COLO829 (cell line): ENCODE data around the gene XKR7.
"Not testable (repeated sequence)": the region's sequence is repeated elsewhere in the genome, so short reads cannot be mapped to it uniquely, and the experiment has no call there.

Source experiments
- DNase-seq: peaks from one replicate; pipeline ENCODE4 v3.0.0; 2012; ENCODE audit warnings: low spot score

Gene XKR7, protein sequence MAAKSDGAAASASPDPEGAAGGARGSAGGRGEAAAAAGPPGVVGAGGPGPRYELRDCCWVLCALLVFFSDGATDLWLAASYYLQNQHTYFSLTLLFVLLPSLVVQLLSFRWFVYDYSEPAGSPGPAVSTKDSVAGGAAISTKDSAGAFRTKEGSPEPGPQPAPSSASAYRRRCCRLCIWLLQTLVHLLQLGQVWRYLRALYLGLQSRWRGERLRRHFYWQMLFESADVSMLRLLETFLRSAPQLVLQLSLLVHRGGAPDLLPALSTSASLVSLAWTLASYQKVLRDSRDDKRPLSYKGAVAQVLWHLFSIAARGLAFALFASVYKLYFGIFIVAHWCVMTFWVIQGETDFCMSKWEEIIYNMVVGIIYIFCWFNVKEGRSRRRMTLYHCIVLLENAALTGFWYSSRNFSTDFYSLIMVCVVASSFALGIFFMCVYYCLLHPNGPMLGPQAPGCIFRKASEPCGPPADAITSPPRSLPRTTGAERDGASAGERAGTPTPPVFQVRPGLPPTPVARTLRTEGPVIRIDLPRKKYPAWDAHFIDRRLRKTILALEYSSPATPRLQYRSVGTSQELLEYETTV

DNA sequence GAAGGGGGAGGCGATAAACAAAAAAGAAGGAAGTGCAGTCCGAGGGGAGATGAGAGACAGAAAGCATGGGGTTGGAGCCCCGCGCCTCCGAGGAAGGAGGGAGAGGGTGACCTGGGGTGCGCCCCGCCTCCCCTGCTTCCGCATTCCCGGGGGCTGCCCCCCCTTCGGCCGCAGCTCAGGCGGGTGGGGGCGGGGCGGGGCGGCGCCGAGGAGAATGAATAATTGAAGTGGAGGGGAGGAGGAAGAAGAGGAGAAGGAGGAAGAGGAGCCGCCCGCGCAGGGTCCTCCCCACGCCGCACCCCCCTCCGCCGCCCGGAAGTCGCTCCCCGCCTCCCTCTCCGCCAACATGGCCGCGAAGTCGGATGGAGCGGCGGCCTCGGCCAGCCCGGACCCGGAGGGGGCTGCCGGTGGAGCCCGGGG lies at the start of gene XKR7:
Gene XKR7, plus strand, starts transcription at position 322 of the 420 bp plus-strand sequence. Its CDS starts 25 bp downstream, at position 347.
- DNase-seq, result no peak

DNA sequence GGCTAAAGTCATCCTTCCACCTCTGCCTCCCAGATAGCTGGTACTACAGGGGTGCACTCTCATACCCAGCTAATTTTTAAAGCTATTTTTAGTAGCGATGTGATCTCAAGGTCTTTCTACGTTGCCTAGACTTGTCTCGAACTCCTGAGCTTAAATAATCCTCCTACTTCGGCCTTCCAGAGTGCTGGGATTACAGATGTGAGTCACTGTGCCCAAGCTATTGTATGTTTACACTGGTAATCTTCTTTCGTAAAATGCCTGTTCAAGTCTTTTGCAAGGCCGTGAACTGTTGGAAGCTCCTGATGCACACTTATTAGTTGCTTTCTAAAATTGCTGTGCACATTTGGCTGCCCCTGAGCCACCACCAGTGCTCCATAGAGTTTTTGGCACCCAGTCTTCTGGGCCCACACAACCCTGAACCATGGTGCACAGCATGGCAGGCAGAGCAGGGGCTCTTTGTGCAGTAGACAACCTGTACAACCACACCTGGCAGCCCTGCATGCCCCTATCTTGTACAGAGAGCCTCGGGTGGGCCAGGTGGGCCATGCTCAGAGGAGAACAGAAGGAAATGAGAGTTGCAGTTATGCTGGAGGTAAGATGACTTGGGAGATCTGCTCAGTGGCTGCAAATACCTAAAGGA lies 49.4 kb upstream of the XKR7 start:
- no peak for DNase-seq

DNA sequence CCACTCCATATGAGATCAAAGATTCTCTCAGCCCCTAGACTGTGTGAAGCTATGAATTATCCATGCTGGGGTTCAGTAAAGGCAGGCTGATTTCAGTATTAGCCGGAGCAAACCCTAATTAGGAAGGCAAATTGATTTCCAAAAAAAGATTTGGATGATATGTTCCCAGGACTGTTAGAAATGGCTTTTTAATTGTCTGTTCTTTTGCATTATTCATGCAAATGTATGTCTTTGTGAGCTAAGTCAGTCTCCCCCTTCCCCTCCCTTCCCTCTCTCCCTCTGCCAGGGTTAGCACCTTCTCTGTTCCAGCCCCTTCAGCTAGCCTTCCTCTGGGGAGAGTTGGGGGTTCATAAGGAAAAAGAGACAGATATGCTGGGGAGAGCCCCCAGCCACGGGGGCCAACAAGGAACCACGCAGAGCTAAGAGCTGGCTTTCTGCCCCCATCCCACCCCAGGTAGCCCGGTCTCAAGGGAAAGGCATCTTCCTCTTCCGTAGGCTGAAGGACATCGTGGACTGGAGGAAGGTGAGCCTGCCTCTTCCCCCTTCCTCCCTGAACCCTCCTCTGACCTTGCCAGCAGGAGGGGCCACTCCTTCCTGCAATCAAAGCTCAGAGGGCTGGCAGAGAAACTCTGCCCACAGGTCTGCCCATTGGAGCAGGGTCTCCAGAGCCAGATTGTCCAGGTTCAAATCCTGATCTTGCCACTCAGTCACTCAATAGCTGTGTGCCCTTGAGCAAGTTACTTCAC lies 48.4 kb upstream of the XKR7 start:
- DNase-seq, result no peak

DNA sequence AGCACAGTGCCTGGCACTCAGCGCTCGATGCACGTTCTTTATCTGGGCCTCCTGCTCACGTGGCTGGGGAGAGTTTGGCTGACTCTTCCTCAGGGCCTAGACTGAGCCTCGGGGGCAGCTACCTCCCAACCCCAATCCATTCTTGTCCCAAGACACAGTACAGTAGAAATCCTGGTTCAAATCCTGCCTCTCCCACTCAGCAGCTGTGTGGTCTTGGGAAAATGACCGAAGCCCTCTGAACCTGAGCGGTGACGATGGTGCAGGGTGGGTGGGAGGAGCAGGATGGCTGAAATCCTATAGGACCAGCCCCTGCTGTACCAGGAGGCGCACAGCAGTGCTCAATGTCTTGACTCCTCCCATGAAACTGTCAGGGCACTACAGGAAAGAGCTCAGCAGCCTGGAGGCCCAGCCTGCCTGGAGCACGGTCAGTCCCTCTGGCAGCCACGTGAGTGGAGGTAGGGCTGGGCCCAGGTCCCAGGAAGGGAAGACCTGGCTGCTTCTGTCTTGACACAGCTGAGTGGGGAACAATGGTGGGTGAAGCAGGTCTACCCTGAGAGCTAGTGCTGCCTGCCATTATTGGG lies 47.6 kb upstream of the XKR7 start:
- DNase-seq, result no peak

DNA sequence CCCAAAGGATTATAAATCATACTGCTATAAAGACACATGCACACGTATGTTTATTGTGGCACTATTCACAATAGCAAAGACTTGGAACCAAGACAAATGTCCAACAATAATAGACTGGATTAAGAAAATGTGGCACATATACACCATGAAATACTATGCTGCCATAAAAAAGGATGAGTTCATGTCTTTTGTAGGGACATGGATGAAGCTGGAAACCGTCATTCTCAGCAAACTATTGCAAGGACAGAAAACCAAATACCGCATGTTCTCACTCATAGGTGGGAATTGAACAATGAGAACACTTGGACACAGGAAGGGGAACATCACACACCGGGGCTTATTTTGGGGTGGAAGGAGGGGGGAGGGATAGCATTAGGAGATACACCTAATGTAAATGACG lies 46.5 kb upstream of the XKR7 start:
- DNase-seq, result not testable (repeated sequence)

DNA sequence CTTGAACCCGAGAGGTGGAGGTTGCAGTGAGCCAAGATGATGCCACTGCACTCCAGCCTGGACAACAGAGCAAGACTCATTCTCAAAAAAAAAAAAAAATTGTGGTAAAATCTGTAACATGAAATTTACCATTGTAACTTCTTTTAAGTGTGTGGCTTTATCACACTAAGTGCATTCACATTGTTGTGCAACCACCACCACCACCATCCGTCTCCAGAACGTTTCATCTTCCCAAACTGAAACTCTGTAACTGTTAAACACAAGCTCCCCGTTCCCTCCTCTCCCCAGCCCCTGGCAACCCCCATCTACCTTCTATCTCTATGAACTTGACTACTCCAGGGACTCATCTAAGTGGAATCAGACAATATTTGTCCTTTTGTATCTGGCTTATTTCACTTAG lies 45.8 kb upstream of the XKR7 start:
- DNase-seq, result no peak

DNA sequence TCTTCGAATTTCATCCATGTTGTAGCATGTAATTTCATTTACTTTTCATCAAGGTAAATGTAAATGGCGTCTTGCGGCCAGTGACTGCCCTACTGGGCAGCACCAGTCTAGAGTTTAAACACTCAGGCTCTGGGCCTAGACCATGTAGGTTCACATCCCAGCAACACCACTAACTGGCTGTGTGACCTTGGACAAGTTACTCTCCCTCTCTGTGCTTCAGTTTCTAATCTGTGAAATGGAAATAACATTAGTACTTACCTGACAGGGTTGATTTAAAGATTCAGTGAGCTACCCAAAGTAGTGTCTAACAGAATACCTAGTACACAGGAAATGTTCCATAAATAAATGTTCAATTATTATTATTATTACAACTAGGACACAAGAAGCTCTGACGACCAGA lies 45.4 kb upstream of the XKR7 start:
- no peak for DNase-seq

DNA sequence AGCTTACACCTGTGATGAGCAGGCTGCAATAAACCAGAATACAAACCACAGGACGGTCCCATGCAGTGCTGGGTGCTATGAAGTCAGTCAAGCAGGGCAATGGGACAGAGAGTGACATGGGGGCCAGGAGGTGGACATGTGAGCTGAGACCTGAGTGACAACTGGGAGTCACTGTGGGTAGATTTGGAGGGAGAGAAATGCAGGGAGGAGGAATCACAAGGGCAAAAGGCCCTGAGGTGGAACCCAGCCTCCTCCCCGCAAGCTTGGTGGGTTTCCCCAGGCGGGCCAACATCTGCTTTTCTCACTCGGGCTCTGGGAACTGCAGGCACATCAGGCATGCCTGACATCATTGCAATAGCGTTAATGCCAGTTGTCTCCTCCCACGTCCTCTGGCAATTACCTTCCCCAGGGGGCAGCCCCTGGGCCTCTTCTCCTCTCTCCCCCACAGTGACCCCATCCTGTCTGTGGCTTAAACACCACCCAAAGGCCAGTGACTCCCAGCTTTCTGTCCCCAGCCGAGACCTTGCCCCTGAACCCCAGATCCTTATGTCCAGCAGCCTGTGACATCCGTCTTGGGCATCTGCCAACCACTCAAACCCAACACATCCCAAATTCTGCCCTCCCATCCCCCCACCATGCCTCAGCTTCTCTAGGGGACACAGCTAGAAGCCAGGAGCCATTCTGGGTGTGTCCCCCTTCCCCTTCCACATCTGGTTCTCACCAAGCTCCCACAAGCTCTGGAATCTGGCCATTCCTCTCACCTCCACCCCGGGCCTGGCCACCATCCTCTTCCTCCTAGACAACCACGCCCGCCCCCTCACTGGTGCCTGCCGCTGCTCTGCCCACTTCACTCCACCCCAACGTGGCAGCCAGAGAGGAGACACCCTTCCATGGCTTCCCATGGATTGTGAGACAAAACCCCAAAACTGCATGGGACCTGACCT lies 44.3 kb upstream of the XKR7 start:
- no peak for DNase-seq

DNA sequence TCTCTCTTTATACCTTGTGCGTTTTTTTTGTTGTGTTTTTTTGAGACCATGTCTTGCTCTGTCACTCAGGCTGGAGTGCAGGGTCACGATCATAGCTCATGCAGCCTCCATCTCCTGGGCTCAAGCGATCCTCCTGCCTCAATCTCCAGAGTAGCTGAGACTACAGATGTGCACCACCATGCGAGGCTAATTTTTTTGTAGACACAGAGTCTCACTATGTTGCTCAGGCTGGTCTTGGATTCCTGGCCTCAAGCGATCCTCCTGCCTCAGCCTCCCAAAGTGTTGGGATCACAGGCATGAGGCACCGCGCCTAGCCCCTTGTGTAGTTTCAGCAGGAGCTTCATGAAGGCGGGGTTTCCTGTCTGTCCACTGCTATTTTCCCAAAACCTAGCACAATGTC lies 43.4 kb upstream of the XKR7 start:
- no peak for DNase-seq

DNA sequence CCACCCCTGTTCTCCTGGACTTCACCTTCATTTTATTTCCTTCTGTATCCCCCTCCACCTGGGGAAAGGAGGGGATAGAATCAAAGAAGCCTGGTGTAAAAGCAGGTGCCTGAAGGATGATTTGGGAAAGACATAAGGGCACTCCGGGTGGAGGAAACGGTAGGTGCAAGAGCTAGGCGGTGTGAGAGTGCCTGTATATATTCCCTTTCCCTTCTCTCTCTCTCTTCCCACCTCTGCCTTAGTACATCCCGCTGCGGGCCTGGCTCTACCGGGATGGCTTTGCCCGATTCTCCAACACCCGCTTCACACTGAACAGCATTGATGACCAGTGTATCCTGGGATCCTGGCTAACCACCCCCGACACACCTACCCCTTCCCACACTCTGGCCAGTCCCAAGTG lies 42.3 kb upstream of the XKR7 start:
- DNase-seq, result no peak

DNA sequence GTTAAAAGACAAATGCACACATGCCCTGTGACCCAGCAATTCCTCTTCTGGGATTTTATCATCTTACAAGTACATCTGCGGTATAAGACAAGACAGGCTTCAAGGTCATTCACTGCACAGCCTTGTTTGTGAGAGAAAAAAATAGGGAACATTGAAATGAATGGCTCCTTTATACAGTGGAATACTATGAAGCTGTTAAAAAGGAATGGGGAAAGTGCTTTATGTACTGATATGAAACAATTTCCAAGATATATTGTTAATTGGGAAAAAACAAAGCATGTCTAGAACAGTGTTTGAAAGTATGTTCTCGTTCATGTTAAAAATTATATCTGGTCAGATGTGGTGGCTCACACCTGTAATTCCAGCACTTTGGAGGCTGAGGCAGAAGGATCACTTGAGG lies 41.5 kb upstream of the XKR7 start:
- DNase-seq, result no peak

DNA sequence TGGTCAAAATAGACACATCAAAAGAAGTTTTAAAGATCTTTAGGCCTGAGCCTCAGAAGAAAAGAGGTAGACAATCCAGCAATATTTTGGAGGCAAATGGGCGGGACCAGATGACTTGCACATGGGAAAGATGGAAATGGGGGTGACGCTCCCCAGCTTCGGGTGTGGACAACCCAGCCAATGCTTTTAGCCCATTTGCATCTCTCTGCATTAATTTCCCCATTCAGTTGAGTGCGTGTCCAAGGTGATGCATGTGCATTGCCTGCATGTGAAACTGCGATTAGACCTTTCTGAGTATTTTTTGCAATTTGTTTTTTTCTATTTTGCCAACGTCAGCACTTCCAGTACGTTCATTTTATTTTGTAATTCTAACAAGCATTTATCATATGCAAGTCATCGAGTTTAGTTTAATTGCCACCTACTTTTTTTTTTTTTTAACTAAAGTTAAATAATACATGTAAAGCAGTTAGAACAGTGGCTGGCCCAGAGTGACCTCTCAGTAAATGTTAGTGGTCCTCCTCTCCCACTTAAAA lies 40.3 kb upstream of the XKR7 start:
- DNase-seq, result no peak

DNA sequence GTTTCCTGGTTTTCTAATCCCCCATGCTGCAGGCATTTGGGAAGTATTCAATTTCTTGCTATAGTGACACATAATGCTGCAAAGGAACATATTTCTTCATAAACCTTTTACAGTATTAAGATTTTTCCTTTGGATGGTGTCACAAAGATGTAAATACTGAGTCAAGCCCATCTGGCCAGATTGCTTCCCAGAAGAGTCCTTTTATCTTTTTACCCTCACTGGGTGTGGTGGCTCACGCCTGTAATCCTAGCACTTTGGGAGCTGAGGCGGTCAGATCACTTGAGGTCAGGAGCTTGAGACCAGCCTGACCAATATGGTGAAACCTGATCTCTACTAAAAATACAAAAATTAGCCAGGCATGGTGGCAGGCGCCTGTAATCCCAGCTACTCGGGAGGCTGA lies 38.3 kb upstream of the XKR7 start:
- not testable (repeated sequence) for DNase-seq

DNA sequence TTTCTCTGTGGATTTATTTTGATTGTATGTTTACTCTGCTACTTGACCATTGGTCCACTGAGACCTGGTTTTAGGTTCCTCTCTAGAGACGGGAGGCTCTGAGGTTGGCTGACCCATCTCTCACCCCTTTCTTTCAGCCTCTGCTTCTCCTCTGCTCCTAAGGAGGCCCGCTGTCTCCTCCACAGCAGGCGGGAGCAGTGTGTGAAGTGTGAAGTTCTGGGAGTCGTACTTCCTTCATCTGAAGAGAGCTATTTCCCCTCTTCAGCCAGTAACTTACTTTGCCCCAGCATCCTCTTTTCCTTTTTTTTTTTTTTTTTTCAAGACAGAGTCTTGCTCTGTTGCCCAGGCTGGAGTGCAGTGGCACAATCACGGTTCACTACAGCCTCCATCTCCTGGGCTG lies 37.2 kb upstream of the XKR7 start:
- no peak for DNase-seq

DNA sequence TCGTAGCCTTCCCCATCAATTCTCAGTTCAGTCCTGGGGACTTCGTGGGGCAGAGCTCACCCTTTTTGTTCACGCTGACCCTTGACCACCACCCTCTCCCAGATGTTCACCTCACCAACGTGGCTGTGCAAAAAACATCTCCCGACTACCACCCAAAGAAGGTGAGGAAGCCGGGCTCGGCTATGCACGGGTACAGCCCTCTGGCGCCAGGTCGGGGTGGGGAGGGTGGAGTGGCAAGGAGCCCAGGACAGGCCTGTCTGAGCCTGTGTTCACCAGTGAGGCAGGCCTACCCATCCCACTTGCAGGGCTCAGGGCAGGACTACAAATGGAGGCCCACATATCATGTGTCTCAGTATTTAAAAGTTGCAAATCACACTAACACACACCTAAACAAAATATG lies 34.3 kb upstream of the XKR7 start:
- no peak for DNase-seq

DNA sequence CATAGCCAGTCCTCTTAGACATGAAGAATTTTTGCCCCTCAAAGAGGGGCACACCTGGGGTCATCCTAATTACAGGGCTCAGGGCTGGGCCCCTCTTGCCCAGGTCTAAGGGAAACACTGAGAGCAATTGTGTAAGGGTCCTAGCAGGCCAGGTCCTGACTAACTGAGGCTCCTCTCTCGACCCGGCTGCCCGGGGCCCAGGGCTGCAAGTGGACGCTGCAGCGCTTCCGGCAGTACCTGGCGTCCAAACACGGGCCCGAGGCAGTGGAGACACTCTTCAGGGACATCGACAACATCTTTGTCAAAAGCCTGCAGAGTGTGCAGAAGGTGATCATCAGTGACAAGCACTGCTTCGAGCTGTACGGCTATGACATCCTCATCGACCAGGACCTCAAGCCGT lies 33.5 kb upstream of the XKR7 start:
- DNase-seq, result no peak

DNA sequence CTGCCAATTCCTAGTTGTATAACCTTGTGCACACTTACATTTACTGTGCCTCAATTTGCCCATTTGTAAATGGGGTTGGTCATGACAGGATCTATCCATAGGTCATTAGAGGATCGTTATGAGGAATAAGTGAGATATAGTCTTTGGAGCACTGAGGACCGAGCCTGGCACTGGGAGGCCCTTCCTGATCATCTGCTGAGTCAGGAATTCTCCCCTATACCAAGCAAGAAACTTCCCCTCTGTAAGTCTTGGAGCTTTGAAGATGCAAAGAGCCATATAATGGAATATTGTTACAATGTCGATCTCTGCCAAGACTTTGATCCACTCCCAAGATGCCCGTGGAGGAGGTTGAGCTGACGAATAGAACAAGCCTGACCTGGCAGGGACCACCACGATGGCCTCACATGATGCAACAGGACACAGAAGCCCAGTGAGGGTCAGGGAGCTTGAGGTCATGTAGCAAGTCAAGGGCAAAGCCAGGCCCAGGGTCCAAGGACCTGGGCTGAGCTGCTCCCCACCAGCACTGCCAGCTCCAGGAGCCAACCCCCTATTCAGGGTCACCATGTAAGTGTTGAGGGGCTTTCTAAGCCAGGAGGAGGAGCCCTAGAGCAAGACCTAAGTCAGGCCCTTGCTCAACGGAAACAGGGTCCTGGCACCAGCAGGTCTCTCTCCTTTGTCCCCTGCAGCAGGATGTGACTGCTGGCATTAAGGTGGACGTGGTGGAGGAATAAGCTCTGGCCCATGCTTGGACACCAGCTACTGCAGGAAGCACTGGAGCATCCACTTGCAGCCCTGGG lies 32.8 kb upstream of the XKR7 start:
- no peak for DNase-seq

DNA sequence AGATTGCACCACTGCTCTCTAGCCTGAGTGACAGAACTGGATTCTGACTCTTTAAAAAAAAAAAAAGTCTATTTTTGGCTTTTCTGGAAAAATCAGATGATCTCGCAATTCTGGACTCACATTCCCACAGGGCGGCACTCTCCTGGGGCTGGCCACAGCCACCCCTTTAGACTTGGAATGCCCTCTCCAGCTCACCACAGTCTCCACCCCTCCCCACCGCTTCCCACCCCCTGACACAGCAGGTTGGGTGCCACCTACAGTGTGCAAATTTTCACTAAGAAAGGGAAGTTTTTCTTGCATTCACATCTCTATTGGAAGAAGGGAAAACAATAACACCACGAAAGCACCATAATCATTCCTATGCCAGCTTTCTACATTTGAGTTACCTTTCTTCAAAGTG lies 31.5 kb upstream of the XKR7 start:
- DNase-seq, result no peak

DNA sequence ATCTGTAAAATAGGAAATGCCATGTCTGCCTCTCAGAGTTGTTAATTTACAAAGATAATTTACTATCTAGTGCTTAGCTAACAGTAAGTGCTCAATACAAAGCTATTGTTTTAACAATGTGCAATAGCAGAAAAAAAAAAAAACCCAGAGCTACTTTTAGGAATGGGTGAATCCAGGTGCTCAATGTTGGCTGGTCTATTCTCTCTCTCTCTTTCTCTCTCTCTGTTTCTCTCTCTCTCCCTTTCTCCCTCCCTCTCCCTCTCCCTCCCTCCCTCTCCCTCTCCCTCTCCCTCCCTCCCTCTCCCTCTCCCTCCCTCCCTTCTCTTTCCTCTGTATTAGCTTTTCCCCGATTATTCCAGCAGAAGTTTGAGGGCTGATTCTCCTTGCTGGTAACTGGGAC lies 30.1 kb upstream of the XKR7 start:
- no peak for DNase-seq

DNA sequence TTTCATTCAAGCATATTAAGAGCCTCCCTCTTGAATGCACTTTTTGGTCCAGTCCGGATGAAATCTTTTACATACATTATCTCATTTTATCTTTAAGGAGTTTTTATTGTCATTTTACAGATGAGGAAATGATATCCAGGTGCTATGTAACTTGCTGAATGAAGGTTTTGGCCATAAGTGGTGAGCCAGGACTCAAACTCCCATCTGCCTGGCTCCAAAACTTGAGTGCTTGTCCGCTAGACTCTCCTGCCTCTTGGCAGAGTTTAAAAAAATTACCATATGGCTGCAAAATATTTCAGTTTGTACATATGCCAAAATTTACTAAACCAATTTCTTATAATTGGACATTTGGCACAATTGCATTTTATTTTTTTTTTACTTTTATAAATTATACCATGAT lies 28.3 kb upstream of the XKR7 start:
- no peak for DNase-seq
